Measurements from ENCODE around the gene HES4.

The HES4 gene

GRCh38 chr1:1005774-1006304 lies 5.9 kb upstream of the HES4 start:
- no peaks in the 10 kb centered on the region for H3K9me3 ChIP-seq (ENCODE audit: control insufficient read depth in 2 of 2, low read length in 2 of 2)
- H3K4me3 ChIP-seq (ENCODE audit: low read length in 2 of 2): peak overlapping the region; percentile 31 to 53
- H3K27ac ChIP-seq (ENCODE audit: low read depth in 2 of 2, low read length in 2 of 2): peak overlapping the region; percentile 83 to 85
- H3K4me1 ChIP-seq (ENCODE audit: control insufficient read depth in 2 of 2, insufficient read depth in 2 of 2, low read length in 2 of 2): peaks cover 21 to 30% of the 10 kb centered on the region in 2 donors
- H3K27me3 ChIP-seq (ENCODE audit: control insufficient read depth in 2 of 2, insufficient read depth in 2 of 2, low read length in 2 of 2): peaks cover 14 to 15% of the 10 kb centered on the region in 2 donors
- H3K36me3 ChIP-seq (ENCODE audit: control insufficient read depth in 2 of 2, insufficient read depth in 2 of 2, low read length in 2 of 2): no peaks in the 10 kb centered on the region
- H3K9ac ChIP-seq (ENCODE audit: low read depth in 1 of 2, low read length in 2 of 2): peak overlapping the region in 1 of 2 donors; percentile 52

DNA sequence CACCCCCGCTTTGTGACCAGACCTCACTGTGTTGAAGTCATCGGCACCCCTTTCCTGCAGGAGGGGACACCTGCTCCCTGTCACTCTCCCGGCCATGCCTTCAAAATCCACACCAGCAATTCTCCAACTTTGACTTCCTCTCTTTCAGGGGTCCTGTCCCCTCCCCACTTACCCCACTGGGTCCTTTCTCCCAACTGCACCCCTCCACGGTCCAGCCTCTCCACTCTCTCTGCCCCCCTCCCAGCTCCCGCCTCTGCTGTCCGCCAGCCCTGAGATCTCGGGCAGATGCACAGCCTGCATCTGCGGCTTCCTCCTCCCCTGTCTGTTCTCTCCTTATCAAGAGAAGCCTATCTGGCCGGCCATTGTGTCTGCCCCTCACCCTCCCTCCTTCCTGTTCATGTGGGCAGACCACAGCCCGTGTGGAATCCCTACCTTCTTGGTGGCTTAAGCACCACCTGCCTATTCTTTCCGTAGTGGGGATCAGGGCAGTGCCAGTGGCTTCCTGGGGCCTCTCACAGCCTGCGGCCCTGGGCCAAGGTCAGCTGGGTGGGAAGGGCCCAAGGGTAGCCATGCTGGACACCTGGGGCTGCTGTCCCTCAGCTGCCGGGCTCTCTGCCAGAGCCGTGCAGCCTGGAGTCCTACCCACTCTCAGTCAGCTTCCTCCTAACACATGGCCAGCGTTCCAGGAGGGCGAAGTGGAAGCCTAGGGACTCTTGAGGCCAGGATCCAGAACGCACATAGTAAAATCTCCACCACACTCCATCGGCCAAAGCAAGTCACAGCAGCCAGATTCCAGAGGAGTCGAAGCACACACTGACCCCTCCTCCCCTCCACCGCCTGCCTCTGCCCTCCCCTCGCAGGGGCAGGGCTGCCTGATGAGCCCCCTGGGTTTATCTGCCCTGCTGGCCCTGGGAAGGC lies 5.1 kb upstream of the HES4 start:
- H3K4me1 ChIP-seq (ENCODE audit: control insufficient read depth in 2 of 2, insufficient read depth in 2 of 2, low read length in 2 of 2): peaks cover 26 to 36% of the 10 kb centered on the region in 2 donors
- peaks cover 17% of the 10 kb centered on the region in 2 donors for H3K27me3 ChIP-seq (ENCODE audit: control insufficient read depth in 2 of 2, insufficient read depth in 2 of 2, low read length in 2 of 2)
- peak overlapping the region; percentile 19 to 26 for H3K9ac ChIP-seq (ENCODE audit: low read depth in 1 of 2, low read length in 2 of 2)
- H3K4me3 ChIP-seq (ENCODE audit: low read length in 2 of 2): peak overlapping the region in 1 of 2 donors; percentile 13
- no peaks in the 10 kb centered on the region for H3K9me3 ChIP-seq (ENCODE audit: control insufficient read depth in 2 of 2, low read length in 2 of 2)
- H3K36me3 ChIP-seq (ENCODE audit: control insufficient read depth in 2 of 2, insufficient read depth in 2 of 2, low read length in 2 of 2): no peaks in the 10 kb centered on the region
- H3K27ac ChIP-seq (ENCODE audit: low read depth in 2 of 2, low read length in 2 of 2): peak overlapping the region; percentile 20 to 85

- Histone ChIP-seq H3K27ac (ENCODE audit: low read depth in 2 of 2, low read length in 2 of 2) (no peak overlapping the region), H3K27me3 (ENCODE audit: control insufficient read depth in 2 of 2, insufficient read depth in 2 of 2, low read length in 2 of 2) (peaks cover 17% of the 10 kb centered on the region in 2 donors), H3K4me1 (ENCODE audit: control insufficient read depth in 2 of 2, insufficient read depth in 2 of 2, low read length in 2 of 2) (peaks cover 26 to 36% of the 10 kb centered on the region in 2 donors), H3K36me3 (ENCODE audit: control insufficient read depth in 2 of 2, insufficient read depth in 2 of 2, low read length in 2 of 2) (no peaks in the 10 kb centered on the region), H3K4me3 (ENCODE audit: low read length in 2 of 2) (no peak overlapping the region), H3K9ac (ENCODE audit: low read depth in 1 of 2, low read length in 2 of 2) (peak overlapping the region in 1 of 2 donors; percentile 19), H3K9me3 (ENCODE audit: control insufficient read depth in 2 of 2, low read length in 2 of 2) (no peaks in the 10 kb centered on the region)
Observed at GRCh38 chr1:1004420-1004779, 4.5 kb upstream of the HES4 start.

- Histone ChIP-seq H3K4me1 (ENCODE audit: control insufficient read depth in 2 of 2, insufficient read depth in 2 of 2, low read length in 2 of 2) (peaks cover 26 to 36% of the 10 kb centered on the region in 2 donors), H3K36me3 (ENCODE audit: control insufficient read depth in 2 of 2, insufficient read depth in 2 of 2, low read length in 2 of 2) (no peaks in the 10 kb centered on the region), H3K9me3 (ENCODE audit: control insufficient read depth in 2 of 2, low read length in 2 of 2) (no peaks in the 10 kb centered on the region), H3K27me3 (ENCODE audit: control insufficient read depth in 2 of 2, insufficient read depth in 2 of 2, low read length in 2 of 2) (peaks cover 17% of the 10 kb centered on the region in 2 donors), H3K9ac (ENCODE audit: low read depth in 1 of 2, low read length in 2 of 2) (no peak overlapping the region), H3K4me3 (ENCODE audit: low read length in 2 of 2) (no peak overlapping the region), H3K27ac (ENCODE audit: low read depth in 2 of 2, low read length in 2 of 2) (no peak overlapping the region)
Observed at GRCh38 chr1:1003618-1004419, 3.9 kb upstream of the HES4 start.

- peak overlapping the region; percentile 88 to 91 for H3K27ac ChIP-seq (ENCODE audit: low read depth in 2 of 2, low read length in 2 of 2)
- H3K36me3 ChIP-seq (ENCODE audit: control insufficient read depth in 2 of 2, insufficient read depth in 2 of 2, low read length in 2 of 2): no peaks in the 10 kb centered on the region
- H3K4me3 ChIP-seq (ENCODE audit: low read length in 2 of 2): peak overlapping the region; percentile 59 to 66
- H3K4me1 ChIP-seq (ENCODE audit: control insufficient read depth in 2 of 2, insufficient read depth in 2 of 2, low read length in 2 of 2): peaks cover 23 to 30% of the 10 kb centered on the region in 2 donors
- no peaks in the 10 kb centered on the region for H3K9me3 ChIP-seq (ENCODE audit: control insufficient read depth in 2 of 2, low read length in 2 of 2)
- peak overlapping the region; percentile 26 to 78 for H3K9ac ChIP-seq (ENCODE audit: low read depth in 1 of 2, low read length in 2 of 2)
- H3K27me3 ChIP-seq (ENCODE audit: control insufficient read depth in 2 of 2, insufficient read depth in 2 of 2, low read length in 2 of 2): peaks cover 22% of the 10 kb centered on the region in 2 donors
Observed at GRCh38 chr1:1001057-1001783, 1.3 kb upstream of the HES4 start.

- peaks cover 16 to 23% of the 10 kb centered on the region in 2 donors for H3K4me1 ChIP-seq (ENCODE audit: control insufficient read depth in 2 of 2, insufficient read depth in 2 of 2, low read length in 2 of 2)
- no peaks in the 10 kb centered on the region for H3K9me3 ChIP-seq (ENCODE audit: control insufficient read depth in 2 of 2, low read length in 2 of 2)
- H3K27me3 ChIP-seq (ENCODE audit: control insufficient read depth in 2 of 2, insufficient read depth in 2 of 2, low read length in 2 of 2): peaks cover 22% of the 10 kb centered on the region in 2 donors
- peak overlapping the region; percentile 47 to 78 for H3K9ac ChIP-seq (ENCODE audit: low read depth in 1 of 2, low read length in 2 of 2)
- peak overlapping the region; percentile 88 to 91 for H3K27ac ChIP-seq (ENCODE audit: low read depth in 2 of 2, low read length in 2 of 2)
- no peaks in the 10 kb centered on the region for H3K36me3 ChIP-seq (ENCODE audit: control insufficient read depth in 2 of 2, insufficient read depth in 2 of 2, low read length in 2 of 2)
- peak overlapping the region; percentile 59 to 66 for H3K4me3 ChIP-seq (ENCODE audit: low read length in 2 of 2)
Observed at GRCh38 chr1:1000357-1001056, 610 bp upstream of the HES4 start.

DNA sequence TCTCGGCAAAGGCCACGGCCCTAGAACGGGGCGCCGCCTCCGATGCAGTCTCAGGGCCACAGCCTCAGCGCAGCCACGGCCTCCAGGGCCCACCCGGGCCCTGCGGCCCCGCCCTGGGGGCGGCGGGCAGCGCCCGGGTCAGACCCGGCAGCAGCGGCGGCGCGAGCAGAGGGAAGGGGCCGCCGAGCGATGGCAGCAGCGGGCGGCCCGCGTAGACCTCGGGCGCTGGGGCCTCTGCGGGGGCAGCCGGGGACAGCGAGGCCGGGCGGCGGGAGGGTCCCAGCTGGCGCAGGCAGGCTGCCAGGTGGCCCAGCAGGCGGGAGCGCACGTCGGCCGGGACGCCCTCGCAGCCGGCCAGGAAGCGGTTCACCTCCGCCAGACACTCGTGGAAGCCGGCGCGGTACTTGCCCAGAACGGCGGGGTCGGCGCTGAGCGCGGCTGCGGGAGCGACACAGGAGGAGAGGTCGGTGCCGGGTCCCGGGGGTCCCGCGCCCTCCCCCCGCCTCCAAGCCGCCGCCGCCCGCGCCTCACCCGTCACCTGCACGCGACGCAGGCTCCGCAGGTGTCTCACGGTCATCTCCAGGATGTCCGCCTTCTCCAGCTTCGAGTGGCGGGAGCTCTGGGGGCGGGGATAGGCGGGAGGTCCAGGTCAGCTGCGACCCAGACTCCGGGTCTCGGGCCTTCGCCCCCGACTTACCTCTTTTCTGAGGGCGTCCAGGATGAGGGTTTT lies 737 bp downstream of the HES4 start:
- H3K4me3 ChIP-seq (ENCODE audit: low read length in 2 of 2): peak overlapping the region; percentile 57 to 66
- H3K27me3 ChIP-seq (ENCODE audit: control insufficient read depth in 2 of 2, insufficient read depth in 2 of 2, low read length in 2 of 2): peaks cover 15 to 21% of the 10 kb centered on the region in 2 donors
- peak overlapping the region; percentile 51 to 88 for H3K27ac ChIP-seq (ENCODE audit: low read depth in 2 of 2, low read length in 2 of 2)
- no peaks in the 10 kb centered on the region for H3K36me3 ChIP-seq (ENCODE audit: control insufficient read depth in 2 of 2, insufficient read depth in 2 of 2, low read length in 2 of 2)
- peaks cover 7 to 12% of the 10 kb centered on the region in 2 donors for H3K4me1 ChIP-seq (ENCODE audit: control insufficient read depth in 2 of 2, insufficient read depth in 2 of 2, low read length in 2 of 2)
- peak overlapping the region; percentile 14 to 78 for H3K9ac ChIP-seq (ENCODE audit: low read depth in 1 of 2, low read length in 2 of 2)
- H3K9me3 ChIP-seq (ENCODE audit: control insufficient read depth in 2 of 2, low read length in 2 of 2): no peaks in the 10 kb centered on the region

DNA sequence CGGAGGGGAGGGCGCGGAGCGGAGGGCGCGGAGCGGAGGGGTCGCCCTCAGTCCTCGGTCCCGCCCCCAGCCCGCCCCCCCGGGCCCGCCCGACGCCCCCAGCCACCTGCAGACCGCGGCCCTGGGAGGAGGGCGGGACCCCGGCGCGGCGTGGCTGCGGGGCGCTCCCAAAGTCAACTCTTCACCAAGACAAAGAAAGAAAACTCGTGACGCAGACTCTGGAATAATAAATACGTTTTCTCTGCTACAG lies 1.2 kb downstream of the HES4 start:
- H3K9ac ChIP-seq (ENCODE audit: low read depth in 1 of 2, low read length in 2 of 2): peak overlapping the region in 1 of 2 donors; percentile 78

More for the DNA sequence above, 1.2 kb downstream of the HES4 start:
- Histone ChIP-seq H3K27me3 (ENCODE audit: control insufficient read depth in 2 of 2, insufficient read depth in 2 of 2, low read length in 2 of 2) (peaks cover 14 to 19% of the 10 kb centered on the region in 2 donors), H3K27ac (ENCODE audit: low read depth in 2 of 2, low read length in 2 of 2) (peak overlapping the region in 1 of 2 donors; percentile 32), H3K9me3 (ENCODE audit: control insufficient read depth in 2 of 2, low read length in 2 of 2) (no peaks in the 10 kb centered on the region), H3K4me1 (ENCODE audit: control insufficient read depth in 2 of 2, insufficient read depth in 2 of 2, low read length in 2 of 2) (peaks cover 7 to 12% of the 10 kb centered on the region in 2 donors), H3K4me3 (ENCODE audit: low read length in 2 of 2) (peak overlapping the region; percentile 57 to 66), H3K36me3 (ENCODE audit: control insufficient read depth in 2 of 2, insufficient read depth in 2 of 2, low read length in 2 of 2) (no peaks in the 10 kb centered on the region)
